Stimulated activated CD4-positive, alpha-beta T cell treated with anti-CD3 and anti-CD28 coated beads, TNF-alpha, amount 100 ng/mL, for 1 hour (primary cell): Measurements from ENCODE around the gene LAMA5.

ENCODE experiments used
- DNase-seq, 3 donors: peaks; one replicate each; pipeline ENCODE4 v3.0.0-alpha.2; 2020; ENCODE audit warnings: low read depth in 3 of 3, low spot score in 1 of 3

The LAMA5 gene

GRCh38 chr20:62316331-62317166 is 50.6 kb downstream of the LAMA5 start:
- no peak for DNase-seq

GRCh38 chr20:62315773-62316172 is 51.3 kb downstream of the LAMA5 start:
- DNase-seq = no peak

- no peak for DNase-seq
Measured at GRCh38 chr20:62314711-62315302, 52.3 kb downstream of the LAMA5 start.

GRCh38 chr20:62314339-62314638 is 52.8 kb downstream of the LAMA5 start:
- no peak for DNase-seq

- no peak for DNase-seq
Measured at GRCh38 chr20:62313460-62314338, 53.4 kb downstream of the LAMA5 start.

- no peak for DNase-seq
Measured at GRCh38 chr20:62313021-62313420, 54.1 kb downstream of the LAMA5 start.

- no peak for DNase-seq
Measured at GRCh38 chr20:62312662-62312977, 54.5 kb downstream of the LAMA5 start.

GRCh38 chr20:62311832-62312661 is 55.1 kb downstream of the LAMA5 start:
- no peak for DNase-seq

- no peak for DNase-seq
Measured at GRCh38 chr20:62311150-62311549, 56.0 kb downstream of the LAMA5 start.

GRCh38 chr20:62310757-62311121 is 56.4 kb downstream of the LAMA5 start:
- DNase-seq = no peak

GRCh38 chr20:62309947-62310756 is 57.0 kb downstream of the LAMA5 start:
- no peak for DNase-seq

GRCh38 chr20:62309198-62309944 is 57.7 kb downstream of the LAMA5 start:
- DNase-seq = no peak

GRCh38 chr20:62308102-62308822 is 58.9 kb downstream of the LAMA5 start:
- no peak for DNase-seq

- no peak for DNase-seq
Measured at GRCh38 chr20:62307226-62308101, 59.6 kb downstream of the LAMA5 start.

GRCh38 chr20:62306414-62307187 is 60.5 kb downstream of the LAMA5 start:
- DNase-seq = no peak

GRCh38 chr20:62305765-62306413 is 61.2 kb downstream of the LAMA5 start:
- no peak for DNase-seq
